Colonic mucosa (tissue), 4 donors: Measurements from ENCODE around the gene MMP21. TPM values are rescaled to one million over a fixed set of nuclear protein-coding genes. Genes with fewer than 3 reads are reported as not detected.

Experiments
- DNase-seq: peaks from one replicate; pipeline ENCODE4 v3.0.0-alpha.2; 2020
- H3K27ac ChIP-seq: fragments of 200-600 bp; one replicate; pipeline ENCODE4 v1.8.0; 2021
- H3K27me3 ChIP-seq: fragments of 200-600 bp; one replicate; pipeline ENCODE4 v1.8.0; 2021
- H3K36me3 ChIP-seq: fragments of 200-600 bp; one replicate; pipeline ENCODE4 v1.8.0; 2021
- H3K4me1 ChIP-seq: fragments of 200-600 bp; one replicate; pipeline ENCODE4 v1.8.0; 2021; ENCODE audit warnings: mild to moderate bottlenecking
- H3K4me3 ChIP-seq: fragments of 200-600 bp; one replicate; pipeline ENCODE4 v1.8.0; 2021
- H3K9ac ChIP-seq, 2 donors: one replicate each; pipeline ENCODE4 v1.7.0; 2013; ENCODE audit warnings: control low read depth in 2 of 2, low read depth in 2 of 2, low read length in 2 of 2
- H3K9me3 ChIP-seq: fragments of 200-600 bp; one replicate; pipeline ENCODE4 v1.8.0; 2021
- intact Hi-C: fragments of 100-400 bp; cut with DNase I; formaldehyde crosslinking; loops from one replicate; pipeline ENCODE4 v1.14.1; 2022
- total RNA-seq, 2 donors: library from RNA; stranded (reverse); fragmentation: NEBNext Ultra II Directional in 1 of 2; extraction: Animal tissue kit (Norgen Biotek cat#: 25700) in 1 of 2; gene quantifications; one replicate each; pipeline ENCODE4 v1.2.1, GENCODE V29; 2021
- TF ChIP-seq, protein P1 (sequence below): fragments of 200-600 bp; IDR thresholded peaks from one replicate; pipeline ENCODE4 v1.8.0; 2022; ENCODE audit warnings: antibody characterized with exemption, mild to moderate bottlenecking
- donor health status: healthy.
- donor health status: DM: no; HTN: no; CAD: no.
- donor health status: DM: no; HTN: no; CAD: no.

Gene MMP21
- total RNA-seq, 2 donors from 2014 or later, result not detected

DNA sequence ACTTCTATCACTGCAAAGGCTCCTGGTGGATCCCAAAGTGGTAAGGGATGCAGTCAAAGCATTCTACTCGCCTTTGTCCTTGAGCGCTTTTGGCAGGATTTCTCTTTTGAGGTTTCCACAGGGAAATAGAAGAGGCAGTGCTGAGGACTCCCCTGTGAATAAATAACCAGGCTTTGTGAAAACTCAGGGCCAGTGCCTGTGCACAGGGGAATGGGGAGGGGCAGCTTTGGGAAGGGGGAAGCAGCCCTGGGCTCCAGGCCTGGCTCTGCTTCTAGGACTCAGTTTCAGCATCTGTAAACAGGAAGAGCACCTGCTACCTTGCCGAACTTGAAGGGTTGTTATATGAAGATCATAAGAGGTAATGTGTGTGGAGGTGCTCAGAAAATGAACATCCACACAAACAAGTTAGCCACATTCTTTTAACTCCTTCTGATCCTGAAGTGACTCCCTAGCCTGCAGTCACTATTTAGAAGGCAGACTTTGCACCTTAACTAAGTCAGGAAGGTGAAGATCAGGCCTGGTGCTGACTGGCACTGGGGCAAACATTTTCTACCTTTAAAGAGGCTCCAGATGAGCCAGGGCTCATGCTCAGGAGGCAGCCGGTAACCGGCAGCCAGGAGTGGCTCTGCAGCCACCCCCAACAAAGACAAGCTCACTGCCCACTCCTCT lies 22.5 kb upstream of the MMP21 start:
- DNase-seq, result no peak
- Histone ChIP-seq H3K4me1 (no peaks in the 10 kb centered on the region), H3K27ac (no peak overlapping the region), H3K9ac (no peak overlapping the region), H3K4me3 (no peak overlapping the region), H3K27me3 (no peaks in the 10 kb centered on the region), H3K36me3 (no peaks in the 10 kb centered on the region), H3K9me3 (no peaks in the 10 kb centered on the region)
- intact Hi-C loops, result no loop called here
- TF ChIP-seq, protein P1, sequence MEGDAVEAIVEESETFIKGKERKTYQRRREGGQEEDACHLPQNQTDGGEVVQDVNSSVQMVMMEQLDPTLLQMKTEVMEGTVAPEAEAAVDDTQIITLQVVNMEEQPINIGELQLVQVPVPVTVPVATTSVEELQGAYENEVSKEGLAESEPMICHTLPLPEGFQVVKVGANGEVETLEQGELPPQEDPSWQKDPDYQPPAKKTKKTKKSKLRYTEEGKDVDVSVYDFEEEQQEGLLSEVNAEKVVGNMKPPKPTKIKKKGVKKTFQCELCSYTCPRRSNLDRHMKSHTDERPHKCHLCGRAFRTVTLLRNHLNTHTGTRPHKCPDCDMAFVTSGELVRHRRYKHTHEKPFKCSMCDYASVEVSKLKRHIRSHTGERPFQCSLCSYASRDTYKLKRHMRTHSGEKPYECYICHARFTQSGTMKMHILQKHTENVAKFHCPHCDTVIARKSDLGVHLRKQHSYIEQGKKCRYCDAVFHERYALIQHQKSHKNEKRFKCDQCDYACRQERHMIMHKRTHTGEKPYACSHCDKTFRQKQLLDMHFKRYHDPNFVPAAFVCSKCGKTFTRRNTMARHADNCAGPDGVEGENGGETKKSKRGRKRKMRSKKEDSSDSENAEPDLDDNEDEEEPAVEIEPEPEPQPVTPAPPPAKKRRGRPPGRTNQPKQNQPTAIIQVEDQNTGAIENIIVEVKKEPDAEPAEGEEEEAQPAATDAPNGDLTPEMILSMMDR, result no peak

DNA sequence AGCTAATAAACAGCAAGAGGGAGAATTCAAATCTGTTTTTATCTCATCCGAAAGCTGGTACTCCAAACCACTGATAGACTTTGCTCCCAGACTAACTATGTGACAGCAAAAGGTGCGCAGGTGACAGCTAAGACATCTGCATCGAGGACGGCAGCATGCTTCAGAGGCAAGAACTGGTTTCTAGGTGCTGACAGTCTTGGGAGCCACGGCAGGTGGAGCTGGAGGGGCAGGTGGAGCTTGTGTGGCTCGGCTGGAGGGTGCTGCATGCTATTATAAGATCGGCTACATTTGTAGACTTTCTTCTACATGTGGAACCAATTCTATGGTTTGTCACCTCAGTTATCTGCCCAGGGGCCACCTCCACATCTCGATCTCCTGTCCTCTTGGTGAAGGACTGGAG lies 21.8 kb upstream of the MMP21 start:
- Histone ChIP-seq H3K36me3 (no peaks in the 10 kb centered on the region), H3K27ac (no peak overlapping the region), H3K4me1 (no peaks in the 10 kb centered on the region), H3K9me3 (no peaks in the 10 kb centered on the region), H3K9ac (no peak overlapping the region), H3K27me3 (no peaks in the 10 kb centered on the region), H3K4me3 (no peak overlapping the region)
- TF ChIP-seq, protein P1, result no peak
- no peak for DNase-seq
- intact Hi-C loops, result no loop called here

DNA sequence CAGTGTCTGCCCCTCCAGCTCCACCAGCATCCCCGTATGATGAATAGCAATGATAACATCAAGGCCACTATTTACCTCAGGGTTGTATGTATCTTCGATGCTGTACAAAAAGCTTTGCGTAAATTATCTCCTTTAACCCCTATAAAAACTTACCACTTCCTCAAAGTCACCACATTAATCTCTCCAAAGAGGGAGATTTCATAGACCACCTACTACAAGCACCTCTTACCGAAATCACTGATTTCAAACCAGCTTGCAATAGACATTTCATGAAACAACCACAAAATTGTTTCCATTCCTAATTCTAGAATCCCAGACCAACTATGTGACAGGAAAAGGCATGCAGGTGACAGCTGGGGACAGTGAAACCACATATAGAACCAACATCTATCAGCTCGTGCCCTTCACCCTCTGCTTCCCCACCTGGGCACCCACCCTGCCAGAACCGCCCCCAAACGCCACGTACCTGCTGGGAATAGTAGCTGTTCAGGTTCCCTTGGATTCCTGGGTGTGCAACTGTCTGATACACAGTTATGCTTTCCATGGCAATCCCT lies 20.1 kb upstream of the MMP21 start:
- no peak for DNase-seq
- no peak overlapping the region for H3K27ac ChIP-seq
- intact Hi-C loops, result no loop called here
- H3K9me3 ChIP-seq, result no peaks in the 10 kb centered on the region
- no peak overlapping the region for H3K4me3 ChIP-seq
- no peaks in the 10 kb centered on the region for H3K36me3 ChIP-seq
- TF ChIP-seq, protein P1, result no peak
- H3K27me3 ChIP-seq, result no peaks in the 10 kb centered on the region
- no peak overlapping the region for H3K9ac ChIP-seq
- no peaks in the 10 kb centered on the region for H3K4me1 ChIP-seq

DNA sequence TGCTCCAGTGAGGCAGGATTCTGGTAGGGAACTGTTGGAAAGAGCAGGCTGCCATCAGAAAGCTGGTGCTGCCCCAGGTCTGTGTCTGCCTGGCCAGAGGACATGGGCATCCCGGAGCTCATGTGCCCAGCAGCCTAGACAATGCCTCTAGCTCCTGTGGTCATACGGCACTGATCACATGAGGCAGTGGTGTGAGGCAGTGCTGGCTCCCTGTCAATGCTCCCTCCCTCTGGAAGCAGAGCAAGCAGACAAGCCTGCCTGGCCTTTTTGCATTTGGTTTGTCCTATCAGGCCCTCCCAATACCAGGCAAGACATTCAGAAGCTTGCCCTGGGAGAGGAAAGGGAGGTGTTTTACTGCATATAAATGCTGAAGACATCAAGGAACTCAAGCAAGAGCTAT lies 19.5 kb upstream of the MMP21 start:
- Histone ChIP-seq H3K27ac (no peak overlapping the region), H3K27me3 (no peaks in the 10 kb centered on the region), H3K4me3 (no peak overlapping the region), H3K4me1 (no peaks in the 10 kb centered on the region), H3K9ac (no peak overlapping the region), H3K9me3 (no peaks in the 10 kb centered on the region), H3K36me3 (no peaks in the 10 kb centered on the region)
- DNase-seq, result no peak
- intact Hi-C loops, result no loop called here
- TF ChIP-seq, protein P1, result no peak

DNA sequence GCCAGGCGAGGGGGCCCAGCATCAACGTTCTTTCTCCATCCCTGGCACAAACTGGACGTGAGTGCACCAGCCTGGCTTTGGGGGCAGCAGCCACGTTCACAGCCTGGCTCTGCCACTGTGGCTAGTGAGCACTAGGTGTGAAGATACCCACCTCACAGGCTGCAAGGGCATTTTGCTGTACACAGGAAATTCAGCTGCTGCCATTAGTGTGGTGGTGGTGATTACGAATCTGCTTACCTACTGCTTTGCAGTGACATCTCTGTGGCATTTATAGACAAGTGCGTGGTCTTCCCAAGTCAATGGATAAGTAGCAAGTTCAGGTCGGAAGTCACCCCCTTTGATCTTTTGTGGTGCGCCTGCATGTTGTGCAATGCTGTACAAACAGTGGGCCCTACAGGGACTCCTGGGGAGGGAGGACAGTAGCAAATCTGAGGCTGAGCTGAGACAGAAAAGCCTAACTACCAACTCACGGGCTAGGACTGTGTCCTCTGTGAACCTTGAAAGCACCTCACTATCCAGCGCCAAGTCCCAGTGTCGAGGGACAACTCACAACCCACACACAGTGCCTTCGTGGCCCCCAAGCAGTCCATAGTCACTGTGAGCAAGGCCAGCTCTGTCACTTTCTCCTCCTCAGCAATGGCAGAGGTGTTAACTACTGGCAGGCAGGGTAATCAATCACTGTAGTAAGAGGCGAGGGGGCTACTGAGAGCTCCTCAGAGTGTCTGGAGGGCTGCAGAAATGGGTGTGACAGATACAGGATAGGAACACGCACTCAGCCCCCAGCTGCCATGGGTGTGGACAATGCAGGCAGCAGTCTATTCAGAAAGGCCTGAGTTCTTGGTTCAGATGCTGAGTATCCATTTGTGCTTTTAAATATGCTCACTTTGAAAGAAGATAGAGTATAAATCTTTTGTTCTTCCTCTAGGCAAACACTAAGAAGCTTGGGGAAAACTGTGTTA lies 17.0 kb upstream of the MMP21 start:
- Histone ChIP-seq H3K27ac (no peak overlapping the region), H3K36me3 (no peaks in the 10 kb centered on the region), H3K9me3 (no peaks in the 10 kb centered on the region), H3K4me1 (no peaks in the 10 kb centered on the region), H3K4me3 (no peak overlapping the region), H3K9ac (no peak overlapping the region), H3K27me3 (no peaks in the 10 kb centered on the region)
- intact Hi-C loops, result no loop called here
- no peak for DNase-seq
- TF ChIP-seq, protein P1, result no peak
